ENCODE data around the gene SLA2.

SLA2 gene

DNA sequence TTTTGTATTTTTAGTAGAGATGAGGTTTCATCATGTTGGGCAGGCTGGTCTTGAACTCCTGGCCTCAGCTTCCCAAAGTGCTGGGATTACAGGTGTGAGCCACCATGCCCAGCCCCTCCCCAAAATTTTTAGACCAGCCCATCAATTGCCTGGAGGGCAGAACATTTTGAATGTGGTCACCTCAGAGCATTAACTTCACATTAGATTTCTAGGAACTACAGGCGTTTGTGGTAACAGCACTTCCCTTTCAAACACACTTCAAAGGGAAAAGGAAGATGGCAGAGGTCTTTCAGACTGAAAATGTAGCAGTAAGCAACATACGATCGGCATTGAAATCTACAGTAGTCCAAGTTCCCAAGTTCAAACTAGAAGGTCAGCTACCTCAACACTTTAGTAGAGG, 12.3 kb upstream of the SLA2 start:
- no peak for ATAC-seq
- TF ChIP-seq, protein P1, sequence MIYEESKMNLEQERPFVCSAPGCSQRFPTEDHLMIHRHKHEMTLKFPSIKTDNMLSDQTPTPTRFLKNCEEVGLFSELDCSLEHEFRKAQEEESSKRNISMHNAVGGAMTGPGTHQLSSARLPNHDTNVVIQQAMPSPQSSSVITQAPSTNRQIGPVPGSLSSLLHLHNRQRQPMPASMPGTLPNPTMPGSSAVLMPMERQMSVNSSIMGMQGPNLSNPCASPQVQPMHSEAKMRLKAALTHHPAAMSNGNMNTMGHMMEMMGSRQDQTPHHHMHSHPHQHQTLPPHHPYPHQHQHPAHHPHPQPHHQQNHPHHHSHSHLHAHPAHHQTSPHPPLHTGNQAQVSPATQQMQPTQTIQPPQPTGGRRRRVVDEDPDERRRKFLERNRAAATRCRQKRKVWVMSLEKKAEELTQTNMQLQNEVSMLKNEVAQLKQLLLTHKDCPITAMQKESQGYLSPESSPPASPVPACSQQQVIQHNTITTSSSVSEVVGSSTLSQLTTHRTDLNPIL (CRISPR knock-in tag; IDR thresholded peaks at IDR 0.05; ENCODE audit: low read depth), result no peak
- TF ChIP-seq TCF4 (CRISPR knock-in tag; IDR thresholded peaks at IDR 0.05; ENCODE audit: borderline replicate concordance) (no peak), GLIS3 (CRISPR knock-in tag; IDR thresholded peaks at IDR 0.05) (no peak), SNAI2 (CRISPR knock-in tag; IDR thresholded peaks at IDR 0.05) (no peak), OSR1 (CRISPR knock-in tag; IDR thresholded peaks at IDR 0.05) (no peak), ZNF70 (CRISPR knock-in tag; IDR thresholded peaks at IDR 0.05) (no peak), ZFP3 (CRISPR knock-in tag; IDR thresholded peaks at IDR 0.05) (no peak), ZFP30 (CRISPR knock-in tag; IDR thresholded peaks at IDR 0.05) (no peak)
- TF ChIP-seq, protein P2, sequence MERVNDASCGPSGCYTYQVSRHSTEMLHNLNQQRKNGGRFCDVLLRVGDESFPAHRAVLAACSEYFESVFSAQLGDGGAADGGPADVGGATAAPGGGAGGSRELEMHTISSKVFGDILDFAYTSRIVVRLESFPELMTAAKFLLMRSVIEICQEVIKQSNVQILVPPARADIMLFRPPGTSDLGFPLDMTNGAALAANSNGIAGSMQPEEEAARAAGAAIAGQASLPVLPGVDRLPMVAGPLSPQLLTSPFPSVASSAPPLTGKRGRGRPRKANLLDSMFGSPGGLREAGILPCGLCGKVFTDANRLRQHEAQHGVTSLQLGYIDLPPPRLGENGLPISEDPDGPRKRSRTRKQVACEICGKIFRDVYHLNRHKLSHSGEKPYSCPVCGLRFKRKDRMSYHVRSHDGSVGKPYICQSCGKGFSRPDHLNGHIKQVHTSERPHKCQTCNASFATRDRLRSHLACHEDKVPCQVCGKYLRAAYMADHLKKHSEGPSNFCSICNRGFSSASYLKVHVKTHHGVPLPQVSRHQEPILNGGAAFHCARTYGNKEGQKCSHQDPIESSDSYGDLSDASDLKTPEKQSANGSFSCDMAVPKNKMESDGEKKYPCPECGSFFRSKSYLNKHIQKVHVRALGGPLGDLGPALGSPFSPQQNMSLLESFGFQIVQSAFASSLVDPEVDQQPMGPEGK (CRISPR knock-in tag; IDR thresholded peaks at IDR 0.05; ENCODE audit: borderline replicate concordance), result no peak
- TF ChIP-seq, protein P3, sequence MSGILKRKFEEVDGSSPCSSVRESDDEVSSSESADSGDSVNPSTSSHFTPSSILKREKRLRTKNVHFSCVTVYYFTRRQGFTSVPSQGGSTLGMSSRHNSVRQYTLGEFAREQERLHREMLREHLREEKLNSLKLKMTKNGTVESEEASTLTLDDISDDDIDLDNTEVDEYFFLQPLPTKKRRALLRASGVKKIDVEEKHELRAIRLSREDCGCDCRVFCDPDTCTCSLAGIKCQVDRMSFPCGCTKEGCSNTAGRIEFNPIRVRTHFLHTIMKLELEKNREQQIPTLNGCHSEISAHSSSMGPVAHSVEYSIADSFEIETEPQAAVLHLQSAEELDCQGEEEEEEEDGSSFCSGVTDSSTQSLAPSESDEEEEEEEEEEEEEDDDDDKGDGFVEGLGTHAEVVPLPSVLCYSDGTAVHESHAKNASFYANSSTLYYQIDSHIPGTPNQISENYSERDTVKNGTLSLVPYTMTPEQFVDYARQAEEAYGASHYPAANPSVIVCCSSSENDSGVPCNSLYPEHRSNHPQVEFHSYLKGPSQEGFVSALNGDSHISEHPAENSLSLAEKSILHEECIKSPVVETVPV (CRISPR knock-in tag; IDR thresholded peaks at IDR 0.05), result no peak

GRCh38 chr20:36656733-36657132, 10.7 kb upstream of the SLA2 start:
- no peak for TF ChIP-seq ZNF565 (CRISPR knock-in tag; conservative IDR thresholded peaks at IDR 0.05; ENCODE audit: low read depth)
- TF ChIP-seq BACH2 (CRISPR knock-in tag; IDR thresholded peaks at IDR 0.05; ENCODE audit: borderline replicate concordance), result no peak
- no peak for TF ChIP-seq OSR1 (CRISPR knock-in tag; IDR thresholded peaks at IDR 0.05)
- no peak for TF ChIP-seq ARNTL (CRISPR knock-in tag; IDR thresholded peaks at IDR 0.05; ENCODE audit: borderline replicate concordance, low read depth)
- TF ChIP-seq ZNF70 (CRISPR knock-in tag; IDR thresholded peaks at IDR 0.05), result no peak
- TF ChIP-seq, protein P1 (CRISPR knock-in tag; IDR thresholded peaks at IDR 0.05; ENCODE audit: low read depth), result no peak
- TF ChIP-seq POU6F1 (CRISPR knock-in tag; IDR thresholded peaks at IDR 0.05; ENCODE audit: borderline replicate concordance, low read depth), result no peak
- TF ChIP-seq, protein P2 (CRISPR knock-in tag; IDR thresholded peaks at IDR 0.05; ENCODE audit: borderline replicate concordance), result no peak
- no peak for TF ChIP-seq ESRRG (CRISPR knock-in tag; IDR thresholded peaks at IDR 0.05)
- no peak for TF ChIP-seq ISL1 (CRISPR knock-in tag; IDR thresholded peaks at IDR 0.05)
- no peak for TF ChIP-seq TSHZ2 (CRISPR knock-in tag; IDR thresholded peaks at IDR 0.05)
- TF ChIP-seq CSDC2 (CRISPR knock-in tag; IDR thresholded peaks at IDR 0.05), result no peak
- ATAC-seq, result no peak

All from SK-N-SH treated with all-trans-retinoic acid at 6 μM for 48 hours (cell line).